HG03066 (cell line): ENCODE data around the gene NCEH1.
"Not testable (repeated sequence)": the region's sequence is repeated elsewhere in the genome, so short reads cannot be mapped to it uniquely, and the experiment has no call there.

Experiments used
- ATAC-seq: cut with Tn5 transposase; IDR thresholded peaks from one replicate; pipeline ENCODE4 v1.9.1; 2021; ENCODE audit warnings: low read depth; ENCODE audit not compliant: unreplicated experiment

Gene NCEH1

DNA sequence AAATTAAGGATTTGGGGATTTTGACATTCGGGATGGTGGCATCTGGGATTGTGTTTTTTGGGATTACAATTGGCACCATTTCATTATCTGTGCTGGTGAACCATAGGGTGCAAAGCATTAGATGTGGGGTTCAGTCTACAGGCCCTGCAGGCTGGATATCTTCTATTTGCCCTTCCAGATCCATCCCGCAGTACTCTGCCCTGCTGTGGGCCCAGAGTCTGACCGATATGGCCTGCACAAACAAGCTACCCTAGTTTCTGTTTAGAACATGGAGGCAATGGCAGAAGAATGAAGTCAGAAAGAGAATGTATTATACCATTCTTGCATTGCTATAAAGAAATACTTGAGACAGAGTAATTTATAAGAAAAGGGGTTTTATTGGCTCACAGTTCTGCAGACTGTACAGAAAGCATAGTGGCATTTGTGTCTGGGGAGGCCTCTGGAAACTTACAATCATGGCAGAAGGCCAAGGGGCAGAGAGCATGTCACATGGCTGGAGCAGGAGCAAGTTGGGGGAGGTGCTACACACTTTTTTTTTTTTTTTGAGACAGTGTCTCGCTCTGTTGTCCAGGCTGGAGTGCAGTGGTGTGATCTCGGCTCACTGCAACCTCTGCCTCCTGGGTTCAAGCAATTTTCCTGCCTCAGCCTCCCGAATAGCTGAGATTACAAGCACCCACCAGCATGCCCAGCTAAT lies 93.7 kb downstream of the NCEH1 start:
- ATAC-seq = no peak

DNA sequence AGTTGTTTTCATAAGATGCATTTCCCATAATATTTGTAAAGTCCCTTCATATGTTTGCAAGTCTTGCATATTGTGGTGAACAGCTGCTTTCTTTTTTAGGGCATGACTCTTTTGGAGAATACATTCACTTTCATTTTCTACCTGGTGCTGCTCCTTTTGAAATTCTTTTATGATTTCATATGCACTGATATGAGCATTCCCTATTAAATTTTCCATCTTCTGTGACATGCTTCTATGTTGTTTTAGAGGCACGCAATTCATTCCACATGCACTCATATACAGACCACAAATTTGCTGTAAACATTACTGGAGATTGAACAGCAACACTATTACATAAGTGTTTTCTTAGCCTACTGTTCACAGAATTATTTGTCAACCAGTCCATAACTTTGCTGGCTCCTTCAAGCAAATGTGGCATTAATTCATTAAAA lies 94.8 kb downstream of the NCEH1 start:
- ATAC-seq = peak; percentile 67

DNA sequence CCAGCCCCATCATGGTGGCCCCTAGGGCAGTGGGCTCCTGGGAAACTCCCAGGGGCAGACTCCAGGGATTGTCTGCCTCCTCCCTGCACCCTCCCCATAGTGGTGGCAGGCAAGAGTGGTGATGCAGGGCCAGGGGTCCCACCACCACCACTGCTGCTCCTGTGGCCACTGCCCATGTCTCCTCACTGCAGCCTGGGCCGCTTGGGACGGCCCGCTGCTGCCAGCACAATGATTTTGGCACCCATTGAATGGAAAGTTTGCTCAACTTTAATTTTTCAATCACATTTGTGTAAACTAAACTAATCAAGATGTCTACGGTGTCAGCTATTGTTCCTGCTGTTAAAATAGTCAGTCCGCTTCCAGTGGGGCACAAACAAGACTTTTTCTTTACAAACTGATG lies 95.6 kb downstream of the NCEH1 start:
- no peak for ATAC-seq

DNA sequence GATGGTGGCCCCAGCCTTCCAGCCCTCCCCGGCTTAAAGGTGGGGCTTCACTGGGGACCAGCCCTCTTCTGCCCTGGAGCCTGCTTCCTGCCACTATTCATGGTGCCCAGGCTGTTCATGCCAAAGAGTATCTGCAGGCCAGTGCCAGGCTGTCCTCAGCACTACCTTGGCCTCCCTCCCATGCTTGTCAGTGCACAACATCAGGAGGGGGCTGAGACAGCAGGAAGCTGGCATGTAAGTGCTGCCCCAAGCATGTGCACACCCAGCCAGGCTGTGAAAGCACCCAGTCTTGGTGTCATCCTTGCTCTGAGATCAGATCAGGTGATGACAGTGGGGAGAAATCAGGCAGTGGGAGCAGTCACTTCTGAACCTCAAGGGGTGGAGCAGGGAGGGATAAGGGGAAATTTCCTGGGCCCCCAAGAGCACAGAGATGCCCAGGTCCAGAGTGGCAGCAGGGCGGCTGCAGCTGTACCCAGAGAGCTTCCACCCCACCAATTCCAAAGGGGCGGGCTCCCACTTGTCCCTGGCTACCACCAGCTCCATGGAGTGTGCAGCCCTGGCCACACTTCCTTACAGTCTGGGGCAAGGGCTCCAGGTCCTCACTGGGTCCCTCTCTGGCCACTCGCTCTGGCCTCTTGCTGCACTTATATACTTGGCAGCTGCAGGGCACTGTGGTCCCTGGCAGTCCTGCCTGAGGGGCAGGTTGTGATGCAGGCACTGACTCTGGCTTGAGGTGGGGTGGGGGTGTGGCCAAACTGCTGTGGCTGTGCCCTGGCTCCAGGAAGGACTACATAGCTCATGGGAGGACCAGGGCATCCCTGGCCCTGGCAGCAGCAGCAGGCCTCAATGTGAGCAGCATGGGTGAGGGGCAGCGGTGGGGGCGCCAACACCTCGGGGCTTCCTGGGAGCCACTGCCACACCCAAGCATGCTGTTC lies 96.3 kb downstream of the NCEH1 start:
- no peak for ATAC-seq

DNA sequence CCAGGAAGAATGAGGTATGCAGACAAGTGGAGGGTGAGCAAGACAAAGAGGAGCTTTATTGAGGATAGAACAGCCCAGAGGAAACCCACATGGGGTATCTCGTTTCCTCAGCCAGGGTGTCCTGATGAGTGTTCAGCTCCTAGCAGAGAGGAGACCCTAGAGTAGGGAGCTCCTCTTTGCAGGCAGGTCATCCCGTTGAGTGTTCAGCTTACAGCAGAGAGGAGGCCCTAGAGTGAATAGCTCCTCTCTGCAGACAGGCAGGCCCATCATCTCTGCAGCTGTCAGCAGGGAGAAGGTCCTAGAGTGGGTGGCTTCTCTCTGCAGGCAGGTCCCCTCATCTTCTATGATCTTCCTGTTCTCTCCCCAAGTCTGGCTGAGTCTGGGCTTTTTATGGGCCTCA lies 97.0 kb downstream of the NCEH1 start:
- no peak for ATAC-seq

DNA sequence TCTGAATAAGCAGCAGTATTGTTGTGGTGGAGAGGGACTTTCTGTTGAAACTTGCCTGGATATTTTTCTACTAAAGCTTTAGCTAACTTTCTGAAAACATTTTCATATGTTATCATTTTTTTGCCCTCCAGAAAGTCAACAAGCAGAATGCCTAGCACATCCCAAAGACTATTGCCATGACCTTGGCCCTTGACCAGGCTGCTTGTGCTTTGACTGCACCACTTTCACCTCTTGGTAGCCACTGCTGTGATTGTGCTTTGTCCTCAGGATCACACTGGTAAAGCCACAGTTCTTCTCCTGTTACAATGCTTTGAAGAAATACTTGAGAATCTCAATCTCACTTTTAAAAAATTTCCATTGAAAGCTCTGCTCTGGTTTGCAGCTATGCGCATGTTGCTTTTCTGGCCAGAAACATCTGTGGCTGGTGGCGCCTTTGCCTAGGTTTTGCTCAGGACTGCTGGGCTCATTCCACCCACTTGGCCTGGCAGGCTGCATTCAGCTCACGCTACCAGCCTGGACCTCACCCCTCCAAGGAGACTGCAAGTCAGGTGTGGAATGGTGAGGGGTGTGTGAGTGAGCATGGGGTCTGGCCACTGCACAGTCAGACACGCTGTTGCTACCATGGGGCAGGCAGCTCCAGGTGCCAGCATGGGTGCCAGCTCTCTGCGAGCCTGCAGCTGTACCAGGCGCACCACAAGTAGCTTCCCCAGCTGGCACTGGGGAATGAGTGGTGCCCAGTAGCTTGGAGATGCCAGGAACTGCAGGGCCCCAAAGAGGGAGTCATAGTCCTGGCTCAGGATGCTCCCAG lies 97.8 kb downstream of the NCEH1 start:
- ATAC-seq = no peak

DNA sequence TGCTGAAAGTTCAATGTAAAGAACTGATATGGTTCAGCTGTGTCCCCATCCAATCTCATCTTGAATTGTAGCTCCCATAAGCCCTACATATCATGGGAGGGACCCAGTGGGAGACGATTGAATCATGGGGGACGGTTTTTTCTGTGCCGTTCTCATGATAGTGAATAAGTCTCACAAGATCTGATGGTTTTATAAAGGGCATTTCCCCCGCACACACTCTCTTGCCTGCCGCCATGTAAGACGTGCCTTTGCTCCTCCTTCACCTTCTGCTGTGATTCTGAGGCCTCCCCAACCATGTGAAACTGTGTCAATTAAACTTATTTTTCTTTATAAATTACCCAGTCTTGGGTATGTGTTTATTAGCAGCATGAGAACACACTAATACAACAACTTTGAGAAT lies 101.1 kb downstream of the NCEH1 start:
- no peak for ATAC-seq

DNA sequence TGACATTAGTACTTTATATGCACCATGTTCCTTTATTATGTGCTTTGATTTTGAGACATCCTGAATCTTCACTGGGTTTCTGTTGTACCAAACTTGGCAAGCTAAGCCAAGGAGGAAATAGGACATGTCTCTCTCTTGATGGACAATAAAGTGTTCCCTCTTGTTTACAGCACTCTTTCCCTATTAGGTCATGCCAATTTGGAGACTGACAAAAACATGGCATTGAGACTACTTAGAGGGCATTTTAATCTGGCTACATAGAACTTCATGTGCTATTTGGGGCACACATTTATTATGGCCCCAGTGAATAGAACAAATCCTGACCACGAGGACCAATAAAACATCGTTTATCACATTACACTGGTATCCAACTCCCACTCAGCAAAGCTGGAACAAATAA lies 102.3 kb downstream of the NCEH1 start:
- no peak for ATAC-seq

DNA sequence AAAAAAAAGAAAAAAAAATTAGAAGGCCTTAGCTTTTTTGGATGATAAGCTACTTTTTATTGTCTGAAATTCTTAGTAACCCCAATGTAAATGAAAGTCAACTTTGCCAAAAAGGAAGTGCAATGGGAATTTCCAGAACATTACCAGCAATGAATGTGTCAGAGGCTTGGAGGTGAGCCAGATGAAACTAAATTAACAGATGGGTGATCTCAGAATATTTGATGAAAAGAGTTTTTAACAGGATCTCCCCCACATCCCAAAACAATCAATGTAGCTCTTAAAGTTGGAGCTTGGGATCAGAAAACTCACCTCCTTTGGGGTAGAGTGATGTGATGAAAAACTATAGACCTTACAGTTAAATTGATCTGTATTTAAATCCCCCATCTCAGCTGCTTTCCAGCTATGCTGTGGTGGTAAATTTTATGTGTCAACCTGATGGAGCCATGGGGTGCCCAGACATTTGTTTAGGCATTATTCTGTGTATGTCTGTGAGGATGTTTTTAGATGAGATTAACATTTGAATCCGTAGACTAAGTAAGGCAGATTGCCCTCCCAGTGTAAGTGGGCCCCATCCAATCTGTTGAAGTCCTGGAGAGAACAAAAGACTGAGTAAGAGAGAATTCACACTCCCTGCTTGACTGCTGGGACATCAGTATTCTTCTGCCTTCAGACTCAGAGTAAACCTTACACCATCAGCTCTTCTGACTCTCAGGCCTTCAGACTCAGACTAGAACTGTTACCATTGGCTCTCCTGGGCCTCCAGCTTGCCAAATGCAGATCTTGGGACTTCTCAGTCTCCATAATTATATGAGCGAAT lies 103.4 kb downstream of the NCEH1 start:
- no peak for ATAC-seq

DNA sequence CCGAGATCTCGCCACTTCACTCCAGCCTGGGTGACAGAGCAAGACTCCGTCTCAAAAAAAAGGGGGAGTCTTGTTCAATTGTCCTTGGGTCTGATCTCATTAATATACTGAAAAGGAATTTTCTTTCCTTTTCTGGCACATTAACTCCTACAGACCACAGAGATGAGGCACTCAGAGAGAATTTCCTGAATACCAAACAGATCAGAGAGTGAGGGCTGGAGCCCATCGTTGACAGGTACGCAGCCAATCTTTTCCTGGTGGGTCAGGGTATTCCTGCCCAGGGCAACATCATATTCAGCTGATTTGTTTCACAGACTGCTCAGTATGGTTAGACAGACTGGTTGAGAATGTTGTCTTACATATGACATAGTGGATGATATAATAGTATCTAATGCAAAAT lies 104.8 kb downstream of the NCEH1 start:
- no peak for ATAC-seq

DNA sequence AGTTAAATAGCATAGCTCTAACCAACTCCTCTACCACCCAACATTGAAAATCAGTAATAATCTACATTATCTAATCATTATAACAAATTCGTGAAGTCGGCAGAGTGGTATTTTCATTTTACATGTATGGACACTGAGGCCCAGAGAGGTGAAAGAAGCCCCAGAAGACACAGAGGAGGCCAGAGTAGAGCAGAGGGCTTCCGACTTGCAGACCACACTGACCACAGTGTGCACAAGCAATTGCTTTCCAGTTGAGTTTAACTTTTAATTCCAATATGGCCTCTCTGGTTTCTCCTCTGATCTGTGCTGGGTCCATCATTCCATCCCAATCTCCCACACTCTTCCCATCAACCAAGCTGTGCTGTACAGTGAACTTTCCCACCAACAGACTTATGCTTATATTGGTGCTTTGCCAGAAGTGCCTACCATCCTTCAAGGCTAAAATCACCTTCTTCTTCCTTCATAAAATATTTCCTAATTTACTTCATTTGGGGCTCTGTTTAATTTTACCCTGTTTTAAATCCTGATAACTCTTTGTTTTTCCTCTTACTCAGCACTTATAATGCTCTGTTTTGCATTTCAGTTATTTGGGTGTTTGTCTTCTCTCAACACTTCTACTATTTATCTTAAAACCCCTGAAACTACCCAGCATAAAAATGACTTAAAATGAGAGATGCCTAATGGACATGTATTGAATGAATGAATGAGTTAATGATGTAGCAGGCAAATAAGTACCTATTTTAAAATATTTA lies 105.8 kb downstream of the NCEH1 start:
- ATAC-seq = no peak

DNA sequence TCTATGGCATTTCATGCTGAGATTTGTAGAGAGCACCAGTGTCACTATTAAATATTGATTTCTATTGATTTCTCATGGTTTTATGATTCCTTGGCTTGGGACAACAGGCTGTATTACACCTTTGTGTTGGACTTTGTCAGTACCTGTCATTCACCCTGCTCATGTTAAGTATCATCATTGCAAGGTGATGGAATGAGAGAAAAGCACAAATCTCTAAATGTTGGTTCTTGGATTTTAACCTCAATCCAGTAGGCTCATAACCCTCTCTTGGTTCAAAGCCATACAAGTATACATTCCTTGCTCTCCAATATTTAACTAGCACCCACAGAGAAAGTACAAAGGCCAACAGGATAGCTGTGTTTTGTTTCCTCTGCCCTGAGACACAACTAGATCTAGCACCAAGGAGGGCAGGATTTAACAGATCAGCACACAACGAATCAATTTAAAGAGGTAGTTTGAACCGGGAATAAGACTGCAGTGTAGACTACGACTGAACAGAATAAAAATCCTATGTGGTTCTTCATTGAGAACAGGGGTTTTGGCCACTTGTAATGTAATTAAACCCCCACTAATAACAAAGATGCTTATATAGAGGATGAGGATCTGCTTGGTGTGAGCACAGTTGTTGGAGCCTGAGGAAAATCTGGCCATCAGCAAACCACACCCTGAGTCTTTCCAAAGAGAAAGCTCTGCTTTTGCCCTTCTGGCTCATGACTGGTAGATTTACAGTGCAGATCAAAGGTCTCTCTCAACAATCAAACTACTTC lies 109.6 kb downstream of the NCEH1 start:
- ATAC-seq = no peak

DNA sequence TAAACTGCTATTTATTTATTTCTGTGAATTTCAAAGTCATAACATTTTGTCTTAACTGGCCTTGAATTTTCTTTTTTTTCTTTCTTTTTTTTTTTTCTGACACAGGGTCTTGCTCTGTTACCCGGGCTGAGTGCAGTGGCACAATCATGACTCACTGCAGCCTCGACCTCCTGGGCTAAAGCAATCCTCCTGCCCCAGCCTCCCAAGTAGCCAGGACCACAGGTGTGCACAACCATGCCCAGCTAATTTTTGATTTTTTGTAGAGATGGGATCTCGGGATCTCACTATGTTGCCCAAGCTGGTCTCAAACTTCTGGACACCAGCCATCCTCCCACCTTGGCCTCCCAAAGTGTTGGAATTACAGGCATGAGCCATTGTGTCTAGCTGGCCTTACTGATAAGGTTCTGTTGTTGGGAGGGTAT lies 110.2 kb downstream of the NCEH1 start:
- no peak for ATAC-seq

DNA sequence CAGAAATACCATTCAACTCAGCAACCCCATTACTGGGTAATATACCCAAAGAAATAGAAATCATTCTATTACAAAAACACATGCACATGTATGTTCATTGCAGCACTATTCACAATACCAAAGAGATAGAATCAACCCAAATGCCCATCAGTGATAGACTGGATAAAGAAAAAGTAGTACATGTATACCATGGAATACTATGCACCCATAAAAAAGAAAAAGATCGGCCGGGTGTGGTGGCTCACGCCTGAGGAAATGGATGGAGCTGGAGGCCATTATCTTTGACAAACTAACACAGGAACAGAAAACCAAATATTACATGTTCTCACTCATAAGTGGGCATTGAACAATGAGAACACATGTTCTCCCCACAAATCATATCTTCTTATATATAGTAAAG lies 112.0 kb downstream of the NCEH1 start:
- no peak for ATAC-seq

DNA sequence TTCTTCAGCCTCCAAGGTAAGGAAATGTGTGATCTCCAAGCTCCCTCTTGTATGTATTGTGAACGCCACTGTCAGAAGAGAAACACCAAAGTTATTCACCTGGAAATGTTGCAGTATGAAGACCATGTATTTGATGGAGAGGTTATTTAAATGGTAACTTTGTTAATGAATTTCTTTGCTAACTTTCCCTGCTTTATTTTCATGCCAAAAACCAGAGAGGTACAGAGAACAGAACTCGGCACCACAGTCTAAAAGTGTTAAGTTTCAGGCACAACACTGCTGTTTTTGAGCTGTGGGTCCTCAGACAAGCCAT lies 114.5 kb downstream of the NCEH1 start:
- ATAC-seq = no peak

DNA sequence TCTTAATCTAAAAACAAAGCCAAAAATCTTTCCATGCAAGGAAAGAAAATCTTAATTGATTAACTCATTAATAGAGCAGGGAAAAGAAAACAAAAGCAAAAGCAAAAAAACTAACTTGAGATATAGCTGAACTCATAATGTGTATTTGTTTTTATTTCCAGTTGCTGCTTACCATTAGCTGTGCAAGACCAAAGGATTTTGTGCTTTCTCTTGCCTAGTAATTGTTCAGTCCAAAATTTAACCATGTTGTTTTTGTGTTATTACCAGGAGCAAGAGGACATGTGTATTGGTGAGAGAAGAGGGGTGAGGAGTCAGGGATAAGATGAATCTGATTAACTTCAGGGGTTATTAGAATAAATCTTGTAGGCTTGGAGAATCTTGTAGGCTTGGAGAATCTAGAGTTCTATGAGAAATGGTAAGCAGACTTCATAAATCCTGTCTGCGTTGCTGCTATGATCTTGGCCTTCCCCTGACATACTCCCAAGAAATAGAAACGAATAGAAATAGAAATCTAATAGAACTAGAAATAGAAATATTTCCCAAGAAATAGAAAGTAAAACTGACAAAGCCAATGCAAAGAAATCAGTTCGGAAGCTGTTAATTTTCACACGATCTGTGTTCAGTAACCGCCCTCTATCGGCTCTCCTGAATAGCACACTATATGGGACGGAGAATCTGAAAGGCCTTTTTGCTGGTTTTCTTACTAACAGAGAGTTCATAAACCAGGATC lies 115.0 kb downstream of the NCEH1 start:
- no peak for ATAC-seq

DNA sequence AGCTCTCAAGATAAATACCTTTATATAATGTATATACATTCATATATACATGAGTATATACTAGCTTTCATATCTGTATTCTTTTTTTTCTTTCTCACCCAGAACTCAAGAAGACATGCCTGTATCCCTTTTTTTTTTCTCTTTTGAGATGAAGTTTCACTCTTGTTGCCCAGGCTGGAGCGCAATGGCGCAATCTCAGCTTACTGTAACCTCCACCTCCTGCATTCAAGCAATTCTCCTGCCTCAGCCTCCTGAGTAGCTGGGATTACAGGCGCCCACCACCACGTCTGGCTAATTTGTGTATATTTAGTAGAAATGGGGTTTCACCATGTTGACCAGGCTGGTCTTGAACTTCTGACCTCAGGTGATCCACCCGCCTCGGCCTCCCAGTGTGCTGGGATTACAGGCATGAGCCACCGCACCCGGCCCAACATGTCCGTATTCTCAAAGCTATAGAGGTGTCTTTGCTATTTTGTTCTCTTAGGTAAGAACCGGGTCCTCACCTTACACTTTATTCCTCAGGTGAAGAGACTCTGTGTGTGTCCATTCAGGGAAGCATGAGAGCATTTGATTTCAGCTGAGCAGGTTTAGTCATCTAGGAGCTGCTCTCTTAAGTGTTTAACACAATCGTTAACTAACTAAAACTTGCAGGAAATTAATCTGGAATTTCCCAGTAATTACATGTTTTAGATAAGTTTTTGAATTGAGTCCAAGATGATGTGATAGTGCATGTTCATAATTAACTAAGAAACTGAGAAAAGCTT lies 115.8 kb downstream of the NCEH1 start:
- not testable (repeated sequence) for ATAC-seq
